ENCODE data around the gene LIFR.
"Not testable (repeated sequence)": the region's sequence is repeated elsewhere in the genome, so short reads cannot be mapped to it uniquely, and the experiment has no call there.

DNA sequence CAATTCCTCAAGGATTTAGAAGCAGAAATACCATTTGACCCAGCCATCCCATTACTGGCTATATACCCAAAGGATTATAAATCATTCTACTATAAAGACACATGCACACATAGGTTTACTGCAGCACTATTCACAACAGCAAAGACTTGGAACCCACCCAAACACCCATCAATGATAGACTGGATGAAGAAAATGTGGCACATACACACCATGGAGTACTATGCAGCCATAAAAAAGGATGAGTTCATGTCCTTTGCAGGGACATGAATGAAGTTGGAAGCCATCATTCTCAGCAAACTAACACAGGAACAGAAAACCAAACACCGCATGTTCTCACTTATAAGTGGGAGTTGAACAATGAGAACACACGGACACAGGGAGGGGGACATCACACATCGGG lies 39.8 kb downstream of the LIFR start:
- TF ChIP-seq, protein P1, sequence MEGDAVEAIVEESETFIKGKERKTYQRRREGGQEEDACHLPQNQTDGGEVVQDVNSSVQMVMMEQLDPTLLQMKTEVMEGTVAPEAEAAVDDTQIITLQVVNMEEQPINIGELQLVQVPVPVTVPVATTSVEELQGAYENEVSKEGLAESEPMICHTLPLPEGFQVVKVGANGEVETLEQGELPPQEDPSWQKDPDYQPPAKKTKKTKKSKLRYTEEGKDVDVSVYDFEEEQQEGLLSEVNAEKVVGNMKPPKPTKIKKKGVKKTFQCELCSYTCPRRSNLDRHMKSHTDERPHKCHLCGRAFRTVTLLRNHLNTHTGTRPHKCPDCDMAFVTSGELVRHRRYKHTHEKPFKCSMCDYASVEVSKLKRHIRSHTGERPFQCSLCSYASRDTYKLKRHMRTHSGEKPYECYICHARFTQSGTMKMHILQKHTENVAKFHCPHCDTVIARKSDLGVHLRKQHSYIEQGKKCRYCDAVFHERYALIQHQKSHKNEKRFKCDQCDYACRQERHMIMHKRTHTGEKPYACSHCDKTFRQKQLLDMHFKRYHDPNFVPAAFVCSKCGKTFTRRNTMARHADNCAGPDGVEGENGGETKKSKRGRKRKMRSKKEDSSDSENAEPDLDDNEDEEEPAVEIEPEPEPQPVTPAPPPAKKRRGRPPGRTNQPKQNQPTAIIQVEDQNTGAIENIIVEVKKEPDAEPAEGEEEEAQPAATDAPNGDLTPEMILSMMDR (IDR thresholded peaks at IDR 0.05) = not testable (repeated sequence)
- not testable (repeated sequence) for TF ChIP-seq POLR2A (IDR thresholded peaks at IDR 0.05)
